SK-N-SH treated with all-trans-retinoic acid at 6 μM for 48 hours (cell line): ENCODE results near the gene CHP2.

Experiments used
- ARNTL ChIP-seq: fragments of 450-650 bp; formaldehyde crosslinking; IDR thresholded peaks from 2 replicates; pipeline ENCODE4 v1.5.0; 2020; ENCODE audit warnings: low read depth, mild to moderate bottlenecking, moderate library complexity, borderline replicate concordance
- ISL1 ChIP-seq: fragments of 250-450 bp; sonication (Bioruptor Pico); IDR thresholded peaks from 2 replicates; pipeline ENCODE4 v2.1.2; 2022; ENCODE audit warnings: mild to moderate bottlenecking, moderate library complexity
- PATZ1 ChIP-seq: fragments of 250-450 bp; sonication (Bioruptor Pico); IDR thresholded peaks from 2 replicates; pipeline ENCODE4 v1.8.0; 2020; ENCODE audit warnings: mild to moderate bottlenecking, moderate library complexity, borderline replicate concordance
- PPARA ChIP-seq: fragments of 250-450 bp; sonication (Bioruptor Pico); IDR thresholded peaks from 2 replicates; pipeline ENCODE4 v1.5.0; 2020; ENCODE audit warnings: mild to moderate bottlenecking, borderline replicate concordance
- RARB ChIP-seq: fragments of 250-450 bp; sonication (Bioruptor Pico); IDR thresholded peaks from 2 replicates; pipeline ENCODE4 v1.8.0; 2021; ENCODE audit warnings: mild to moderate bottlenecking, moderate library complexity
- ZC3H10 ChIP-seq: fragments of 250-450 bp; sonication (Bioruptor Pico); IDR thresholded peaks from 2 replicates; pipeline ENCODE4 v1.5.1; 2021; ENCODE audit warnings: mild to moderate bottlenecking, moderate library complexity
- ZFP3 ChIP-seq: fragments of 250-450 bp; sonication (Bioruptor Pico); IDR thresholded peaks from 2 replicates; pipeline ENCODE4 v1.5.0; 2020; ENCODE audit warnings: mild to moderate bottlenecking, moderate library complexity
- ZFP30 ChIP-seq: fragments of 450-650 bp; formaldehyde crosslinking; IDR thresholded peaks from 2 replicates; pipeline ENCODE4 v1.5.0; 2022; ENCODE audit warnings: mild to moderate bottlenecking, moderate library complexity
- ZNF565 ChIP-seq: fragments of 450-650 bp; formaldehyde crosslinking; conservative IDR thresholded peaks from 2 replicates; pipeline ENCODE4 v1.5.0; 2020; ENCODE audit warnings: low read depth, mild to moderate bottlenecking, moderate library complexity
- ZNF70 ChIP-seq: fragments of 450-650 bp; formaldehyde crosslinking; IDR thresholded peaks from 2 replicates; pipeline ENCODE4 v1.5.0; 2020; ENCODE audit warnings: mild to moderate bottlenecking, moderate library complexity

- TF ChIP-seq RARB (CRISPR knock-in tag) (no peak), ISL1 (CRISPR knock-in tag) (no peak), ARNTL (CRISPR knock-in tag) (no peak), PPARA (CRISPR knock-in tag) (no peak), PATZ1 (no peak), ZC3H10 (CRISPR knock-in tag) (no peak), ZFP30 (CRISPR knock-in tag) (no peak), ZNF70 (CRISPR knock-in tag) (no peak), ZNF565 (CRISPR knock-in tag) (no peak), ZFP3 (no peak)
Measured at GRCh38 chr16:23788685-23789084, 33.9 kb downstream of the CHP2 start.
